ENCODE measurements around the gene JARID2. TPM values are rescaled to one million over a fixed set of nuclear protein-coding genes. Genes with fewer than 3 reads are reported as not detected.

JARID2 gene
- total and polyA plus RNA-seq, 2 of the 13 experiments (the other 11 are each of a cell fraction or from before 2014, with no cell fraction given): 7.5 to 10.3 TPM

GRCh38 chr6:15430931-15431405 is 185.1 kb downstream of the JARID2 start:
- peak; percentile 83 for DNase-seq (ENCODE audit: low spot score)
- WGBS (ENCODE audit: low lambda C conversion rate): 6% methylated on average over 6 of the region's 6 CpGs
- Histone ChIP-seq H3K4me2 (ENCODE audit: low read depth, low read length) (peak overlapping the region; percentile 66), H3K9me3 (ENCODE audit: low read length) (no peaks in the 10 kb centered on the region; the same call in 1 of the 2 replicates), H3K27ac (ENCODE audit: extremely low read length, insufficient read depth, low read length) (peak overlapping the region; percentile 33), H3K4me1 (ENCODE audit: insufficient read depth, low read length) (peaks cover 68% of the 10 kb centered on the region), H3K27me3 (ENCODE audit: control insufficient read depth in 1 of 2, insufficient read depth in 2 of 2, low read length in 2 of 2) (no peaks in the 10 kb centered on the region), H3K9ac (ENCODE audit: insufficient read depth, low read depth, low read length) (no peak overlapping the region), H3K4me3 (replicated peaks in 1 of 3; ENCODE audit: insufficient read depth in 1 of 3, low read depth in 2 of 3, low read length in 3 of 3) (peak overlapping the region in 1 of 3 experiments; percentile 12; a peak in 1 of 6 replicates), H4K20me1 (ENCODE audit: insufficient read depth, low read length) (peaks cover 22% of the 10 kb centered on the region; the same call in 1 of the 2 replicates), H3K36me3 (replicated peaks in 1 of 2; ENCODE audit: control insufficient read depth in 1 of 2, insufficient read depth in 2 of 2, low read length in 2 of 2) (no peaks in the 10 kb centered on the region), H3K79me2 (ENCODE audit: insufficient read depth, low read length) (peaks cover 6% of the 10 kb centered on the region), H2AFZ (ENCODE audit: low read length) (no peak overlapping the region)
- BruUV-seq (replicated peaks): no TSS peak
- intact Hi-C loops (cut with micrococcal nuclease; ENCODE audit: unreplicated experiment): loop anchor here (5.0 kb wide), 1 partner anchor 61 kb away; no protein-coding TSS in a partner anchor
- ATAC-seq: peak; percentile 84
- in situ Hi-C loops (cut with HindIII; ENCODE audit: extremely low pct_ligation_motif_present, low pct_unique_long_range_greater_than_20kb): no loop called here
- ChIA-PET CTCF (ENCODE audit: low intra/inter-chr PET ratio, low total read pairs) (no interaction called here), POLR2A (no interaction called here)
- peak; percentile 74 for FAIRE-seq
- no peak for TF ChIP-seq ZSCAN31 (CRISPR knock-in tag; IDR thresholded peaks at IDR 0.05; ENCODE audit: low read depth)
- 0 out of 2 replicates have a peak, but pooled peaks have one; percentile 32 for TF ChIP-seq ZNF644 (CRISPR knock-in tag; IDR thresholded peaks at IDR 0.05; ENCODE audit: low read depth)
- TF ChIP-seq ZNF878 (CRISPR knock-in tag; IDR thresholded peaks at IDR 0.05): no peak
- no peak for TF ChIP-seq ARNT2 (CRISPR knock-in tag; IDR thresholded peaks at IDR 0.05; ENCODE audit: low read depth)
- no peak for TF ChIP-seq NFE2L1 (CRISPR knock-in tag; IDR thresholded peaks at IDR 0.05; ENCODE audit: borderline replicate concordance)
- TF ChIP-seq EP300 (IDR thresholded peaks at IDR 0.05; ENCODE audit: low read depth in 2 of 2, low read length in 2 of 2): peak in 1 of 2 experiments; percentile 75; a peak in 2 of 4 replicates
- TF ChIP-seq EP300 (CRISPR knock-in tag; IDR thresholded peaks at IDR 0.05; ENCODE audit: borderline replicate concordance): peak; percentile 28; the same call in 1 of the 2 replicates
- TF ChIP-seq NCOA2 (CRISPR knock-in tag; IDR thresholded peaks at IDR 0.05): peak; percentile 39; the same call in 1 of the 2 replicates
- no peak for TF ChIP-seq PHF21A (CRISPR knock-in tag; IDR thresholded peaks at IDR 0.05)
- TF ChIP-seq PRDM10 (CRISPR knock-in tag; IDR thresholded peaks at IDR 0.05; ENCODE audit: low read depth): peak; percentile 64; the same call in 1 of the 2 replicates
- TF ChIP-seq NFKBIZ (CRISPR knock-in tag; IDR thresholded peaks at IDR 0.05): 0 out of 2 replicates have a peak, but pooled peaks have one; percentile 42
- TF ChIP-seq ARID4A (CRISPR knock-in tag; IDR thresholded peaks at IDR 0.05; ENCODE audit: borderline replicate concordance): no peak
- no peak for TF ChIP-seq ZNF563 (CRISPR knock-in tag; IDR thresholded peaks at IDR 0.05)
- TF ChIP-seq MNT (IDR thresholded peaks at IDR 0.05): no peak

Data from HepG2 (cell line).